NCI-H146 treated with DMSO at 0.1 percent for 48 hours (cell line): ENCODE data around the gene ESM1.

Experiments used
- DNase-seq: peaks from one replicate; lab custom pipeline; 2025; ENCODE audit not compliant: unreplicated experiment; lab: John Stamatoyannopoulos, UW

ESM1 gene

DNA sequence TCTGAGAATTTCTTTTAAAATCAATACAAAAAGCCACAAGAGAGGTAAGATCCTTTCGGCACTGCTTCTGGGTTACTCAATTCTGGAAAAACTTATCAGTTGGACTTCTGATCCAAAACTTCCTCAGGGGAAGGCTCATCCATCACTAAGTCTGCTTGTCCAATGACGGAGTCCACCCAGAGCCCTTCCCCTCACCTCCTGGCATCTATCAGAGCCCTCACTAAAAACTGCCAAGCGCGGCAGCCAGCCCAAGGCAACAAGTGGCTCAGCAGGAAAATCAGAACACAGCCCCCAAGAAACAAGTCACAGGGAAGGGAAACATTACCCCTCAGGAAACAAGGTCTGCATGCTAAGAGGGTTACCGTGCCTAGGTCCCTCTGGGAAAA is 869 bp upstream of the ESM1 start:
- DNase-seq = no peak

DNA sequence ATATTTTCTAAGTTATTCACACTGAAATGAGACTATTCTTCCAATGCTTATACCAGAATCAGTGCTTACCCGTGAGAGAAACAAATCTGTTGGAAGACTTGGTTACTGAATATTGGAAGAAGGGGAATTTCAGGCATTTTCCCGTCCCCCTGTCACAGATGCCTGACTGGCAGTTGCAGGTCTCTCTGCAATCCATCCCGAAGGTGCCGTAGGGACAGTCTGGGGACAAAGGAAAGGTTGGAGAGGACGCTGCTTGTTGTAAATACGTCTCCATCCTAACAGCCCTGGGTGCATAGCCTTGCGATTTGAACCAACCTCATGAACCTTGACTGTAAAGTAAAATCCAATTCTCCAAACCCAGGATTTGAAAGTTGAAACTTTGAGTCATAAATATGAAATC is 3.5 kb downstream of the ESM1 start:
- no peak for DNase-seq

DNA sequence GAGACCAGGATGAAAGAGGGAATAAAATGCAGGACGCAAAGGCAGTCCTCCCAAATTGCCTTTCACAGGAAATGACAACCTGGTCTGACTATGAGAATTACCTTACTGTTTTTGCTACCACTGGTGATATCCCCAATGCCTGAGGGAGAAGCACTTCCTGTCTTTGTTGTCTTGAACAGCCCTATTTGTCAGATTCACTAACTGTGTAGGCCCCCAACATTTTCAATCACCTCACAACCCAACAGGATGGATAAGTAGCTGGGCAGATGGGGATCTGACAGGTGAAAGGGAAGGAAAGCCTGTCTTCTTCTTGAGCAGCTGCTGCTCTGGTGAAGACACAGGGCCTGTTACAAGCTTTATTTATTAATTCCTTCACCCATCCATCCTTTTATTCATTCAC is 9.7 kb downstream of the ESM1 start:
- DNase-seq = no peak

DNA sequence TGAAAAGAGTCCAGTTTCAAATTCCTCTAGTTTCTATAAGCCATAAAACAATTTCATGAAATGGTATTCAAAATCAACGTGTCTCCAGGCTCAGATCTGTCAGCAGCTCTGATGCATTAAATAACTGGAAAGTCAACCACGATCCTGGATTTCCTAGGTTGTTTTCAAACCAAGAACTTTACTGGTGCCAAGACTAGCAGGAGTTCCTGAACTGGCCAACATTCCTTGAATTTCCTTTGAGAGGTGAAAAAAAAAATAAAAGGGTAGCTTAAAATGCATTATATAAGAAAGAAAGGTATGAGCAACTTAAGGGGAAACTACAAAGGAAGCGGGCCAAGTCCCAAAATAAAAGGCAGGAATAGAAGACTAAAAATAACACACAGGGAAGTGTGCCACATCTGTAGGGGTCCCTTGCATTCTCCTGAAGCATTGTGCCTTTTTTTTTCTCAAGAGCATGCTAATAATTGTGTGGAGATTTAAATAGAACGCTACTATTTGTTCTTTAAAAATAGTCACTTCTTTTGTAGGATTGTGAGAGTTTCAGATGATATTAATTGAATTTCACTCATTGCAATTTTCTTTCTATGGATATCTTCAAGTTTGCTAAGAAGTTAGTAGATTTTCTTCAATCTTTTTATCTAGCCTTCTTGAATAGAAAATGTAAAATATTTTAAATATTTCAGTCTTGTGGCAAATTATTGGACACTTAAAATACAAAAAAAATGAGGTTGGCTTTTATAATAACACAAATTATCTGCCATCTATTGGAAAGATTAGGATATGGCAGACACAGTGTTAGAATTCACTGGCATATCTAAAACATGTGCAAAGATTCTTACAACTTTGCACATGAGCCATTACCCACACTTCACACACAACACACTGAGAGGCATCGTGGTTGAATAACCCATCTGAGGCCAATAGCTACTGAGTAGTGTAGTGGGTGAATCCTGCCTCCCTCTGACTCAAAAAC is 15.3 kb downstream of the ESM1 start:
- no peak for DNase-seq

DNA sequence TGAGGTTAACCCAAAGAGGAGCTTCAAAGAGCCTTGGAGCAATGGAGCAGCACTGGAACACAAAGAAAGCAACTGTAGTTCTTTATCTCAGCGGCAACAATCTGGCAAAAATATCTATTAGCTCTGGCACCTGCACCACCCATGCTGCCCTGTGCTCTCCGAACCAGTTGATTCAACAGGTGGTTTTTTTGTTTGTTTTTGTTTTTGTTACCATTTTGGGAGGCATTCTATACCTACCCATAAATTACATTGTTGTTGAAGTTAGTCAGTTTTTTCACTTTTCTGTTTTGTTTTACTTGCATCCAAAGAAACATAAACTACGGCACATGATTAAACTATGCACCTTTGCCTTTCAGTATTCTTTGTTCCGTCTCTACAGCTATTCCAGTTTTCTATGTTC is 16.2 kb downstream of the ESM1 start:
- no peak for DNase-seq

DNA sequence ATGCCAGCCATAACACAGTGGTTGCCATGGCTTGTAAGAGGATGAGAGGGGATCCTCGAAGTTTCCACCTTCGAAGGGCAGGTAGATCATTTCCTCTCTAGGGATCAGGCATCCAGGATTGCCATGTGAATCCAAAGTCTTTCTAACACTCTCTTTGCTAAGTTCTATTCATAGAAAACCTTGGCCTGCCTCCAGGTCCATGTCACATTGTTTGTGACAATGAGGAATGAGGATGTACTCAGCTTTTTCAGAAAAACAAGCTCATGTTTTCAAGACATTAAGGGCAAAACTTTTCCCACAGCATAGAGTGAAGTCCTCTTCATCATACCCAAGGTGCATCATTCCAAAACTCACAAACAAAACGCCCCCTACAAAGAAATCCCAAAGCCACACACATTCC is 19.6 kb downstream of the ESM1 start:
- no peak for DNase-seq

DNA sequence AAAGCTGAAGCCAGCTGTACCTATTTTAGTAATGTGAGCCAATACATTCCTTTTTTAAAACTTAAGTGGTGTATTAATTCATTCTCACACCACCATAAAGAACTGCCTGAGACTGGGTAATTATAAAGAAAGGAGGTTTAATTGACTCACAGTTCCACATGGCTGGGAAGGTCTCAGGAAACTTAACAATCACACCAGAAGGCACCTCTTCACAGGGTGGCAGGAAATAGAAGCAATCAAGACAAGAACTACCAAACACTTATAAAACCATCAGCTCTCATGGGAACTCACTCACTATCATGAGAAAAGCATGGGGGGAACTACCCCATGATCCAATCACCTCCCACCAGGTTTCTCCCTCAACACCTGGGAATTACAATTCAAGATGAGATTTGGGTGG is 21.0 kb downstream of the ESM1 start:
- no peak for DNase-seq

DNA sequence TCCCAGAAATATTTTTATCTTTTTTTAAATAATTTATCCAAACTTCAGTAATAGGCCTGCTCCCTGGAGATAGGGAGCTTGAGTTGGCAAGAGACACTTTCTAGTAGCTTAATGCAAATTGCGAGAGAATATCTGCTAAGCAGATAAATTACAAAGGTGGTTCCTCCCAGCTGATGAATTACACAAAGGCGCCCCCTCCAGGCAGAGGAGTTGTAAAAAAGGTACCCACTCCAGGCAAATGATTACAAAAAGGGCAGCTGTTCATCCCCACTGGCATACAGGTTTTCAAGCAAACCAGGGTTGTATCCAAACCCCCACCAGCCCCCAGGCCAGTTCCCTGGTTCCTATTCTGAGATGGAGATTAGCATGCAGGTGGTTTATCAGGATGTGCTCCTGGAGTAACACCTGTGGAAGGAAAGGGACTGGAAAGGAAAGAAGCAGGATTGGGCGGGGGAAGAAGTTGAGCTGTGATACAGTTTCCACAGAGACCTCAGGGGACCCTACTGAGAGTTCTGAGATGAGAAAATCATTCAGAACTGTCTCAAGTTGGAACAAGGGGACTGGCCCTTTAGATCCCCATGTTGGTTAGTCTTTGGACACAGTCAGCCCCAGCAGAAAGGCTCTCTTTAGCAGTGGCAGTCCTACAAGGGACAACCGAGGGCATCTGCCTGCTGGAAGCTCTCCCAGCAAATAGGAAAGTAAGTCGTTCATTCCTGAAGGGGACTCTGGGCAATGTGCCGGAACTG is 25.5 kb downstream of the ESM1 start:
- DNase-seq = no peak

DNA sequence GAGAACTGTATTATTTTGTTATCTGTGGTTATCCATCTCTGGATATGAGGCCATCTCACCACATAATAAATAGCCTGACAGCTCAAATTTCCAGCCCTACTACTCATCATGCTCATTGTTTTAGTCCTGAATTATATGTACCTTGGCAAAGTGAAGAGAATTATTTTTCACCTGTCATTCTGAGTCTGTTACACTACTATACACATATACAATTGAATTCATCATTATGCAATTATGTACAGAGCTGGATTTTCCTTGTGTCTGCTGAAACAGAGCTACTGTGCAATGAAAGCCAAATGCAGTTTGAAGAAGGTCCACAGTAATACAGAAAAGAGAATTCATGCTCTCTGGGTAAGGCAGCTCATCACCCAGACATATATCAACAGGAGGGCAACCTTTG is 28.5 kb downstream of the ESM1 start:
- no peak for DNase-seq

DNA sequence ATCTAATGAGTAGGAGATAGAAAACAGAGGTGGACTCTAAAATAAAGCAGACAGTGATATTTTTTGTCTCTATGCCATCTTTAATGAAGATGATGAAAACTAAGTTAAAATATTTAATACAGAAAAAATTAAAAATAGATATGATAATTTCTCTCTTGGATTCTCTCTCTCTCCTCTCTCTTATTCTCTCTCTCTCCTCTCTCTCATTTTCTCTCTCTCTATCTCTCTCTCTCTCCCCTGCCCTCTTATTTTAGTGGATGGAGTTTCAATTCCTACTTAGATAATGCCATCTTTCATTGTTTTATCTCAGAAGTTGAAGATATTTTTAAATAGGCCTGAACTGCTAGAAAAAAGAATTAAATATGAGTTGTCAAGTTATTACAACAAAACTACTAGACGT is 38.2 kb downstream of the ESM1 start:
- DNase-seq = no peak

DNA sequence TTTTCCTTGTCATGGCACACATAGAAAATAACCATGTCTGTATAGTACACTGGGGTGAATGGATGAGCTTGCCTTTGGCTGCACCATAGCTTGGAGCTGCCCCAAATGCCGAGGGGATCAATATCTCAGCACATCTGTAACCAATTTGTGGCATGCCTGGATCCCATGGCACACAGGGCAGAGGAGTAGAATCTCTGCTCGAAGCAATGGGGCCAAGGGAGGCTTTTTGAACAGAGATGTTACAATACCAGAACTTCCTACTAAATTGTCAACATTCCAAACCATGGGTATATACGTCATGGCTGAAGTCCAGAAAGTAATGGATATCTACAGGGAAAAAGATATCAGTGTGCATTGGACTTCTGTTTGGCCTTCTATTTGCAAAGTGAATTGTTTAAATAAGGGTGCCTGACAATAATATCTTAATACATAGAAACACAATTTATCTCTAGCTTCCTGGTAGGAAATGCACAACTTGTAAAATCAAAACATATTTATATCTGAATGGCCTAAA is 39.0 kb downstream of the ESM1 start:
- DNase-seq = no peak

DNA sequence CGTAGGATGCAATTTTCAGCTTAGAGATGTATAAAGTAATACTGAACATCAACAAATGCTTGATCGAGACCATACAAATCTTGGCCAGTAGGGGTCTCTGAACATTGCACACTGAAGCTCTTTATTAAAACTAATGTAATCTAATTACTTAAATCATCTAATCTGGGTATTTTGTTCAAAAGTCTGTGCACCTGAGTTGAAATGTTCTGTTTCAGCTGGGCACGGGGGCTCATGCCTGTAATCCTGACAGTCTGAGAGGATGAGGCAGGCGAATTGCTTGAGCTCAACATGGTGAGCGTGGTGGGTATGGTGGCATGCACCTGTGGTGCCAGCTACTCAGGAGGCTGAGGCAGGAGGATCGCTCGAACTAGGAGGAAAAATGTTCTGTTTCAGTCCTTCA is 41.0 kb downstream of the ESM1 start:
- DNase-seq = no peak

DNA sequence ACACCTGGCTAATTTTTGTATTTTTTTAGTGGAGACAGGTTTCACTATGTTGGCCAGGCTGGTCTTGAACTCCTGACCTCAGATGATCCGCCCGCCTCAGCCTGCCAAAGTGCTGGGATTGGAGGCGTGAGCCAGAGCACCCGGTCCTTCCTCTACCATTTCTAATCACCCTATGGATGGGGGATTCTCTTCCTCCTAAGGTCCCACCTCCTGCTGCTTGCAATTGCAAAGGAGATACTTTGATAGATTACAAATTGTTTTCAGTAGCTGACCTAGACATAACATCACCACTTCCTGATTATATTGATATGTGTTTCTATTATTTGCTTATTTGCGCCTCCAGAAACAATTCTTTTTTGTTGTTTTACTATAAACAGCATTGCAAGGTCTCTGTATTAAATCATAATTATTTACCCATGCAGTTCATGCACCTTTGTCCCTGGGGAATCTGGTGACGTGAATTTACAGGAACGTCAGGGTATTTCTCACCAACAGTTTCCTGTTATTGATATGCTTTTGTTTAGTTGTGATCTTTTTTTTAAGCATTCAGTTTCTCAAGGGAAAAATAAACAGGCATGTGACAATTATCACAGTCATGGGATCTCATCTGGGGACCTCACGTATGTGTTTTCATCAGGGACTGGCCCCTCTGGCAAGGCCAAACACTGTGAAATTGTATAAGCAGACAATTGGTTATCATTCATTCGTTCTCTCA is 43.2 kb downstream of the ESM1 start:
- DNase-seq = no peak

DNA sequence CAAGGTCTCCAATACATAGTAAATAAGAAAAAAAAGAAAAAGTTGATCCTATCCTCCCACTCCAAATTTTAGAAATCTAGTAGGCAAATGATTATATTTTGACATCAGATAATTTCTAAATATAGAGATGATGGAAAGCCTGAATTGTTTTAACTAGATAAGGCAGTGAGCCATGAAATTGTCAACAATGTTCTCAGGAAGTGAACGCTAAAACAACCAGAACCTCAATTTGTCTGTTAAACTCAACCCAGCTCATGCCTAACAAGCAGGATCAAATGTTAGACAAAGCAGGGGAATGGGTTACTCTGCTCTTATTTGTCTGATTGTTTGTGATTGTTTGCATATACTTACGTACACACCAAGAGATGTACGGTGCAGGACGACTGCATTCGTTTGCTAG is 49.2 kb downstream of the ESM1 start:
- DNase-seq = no peak

DNA sequence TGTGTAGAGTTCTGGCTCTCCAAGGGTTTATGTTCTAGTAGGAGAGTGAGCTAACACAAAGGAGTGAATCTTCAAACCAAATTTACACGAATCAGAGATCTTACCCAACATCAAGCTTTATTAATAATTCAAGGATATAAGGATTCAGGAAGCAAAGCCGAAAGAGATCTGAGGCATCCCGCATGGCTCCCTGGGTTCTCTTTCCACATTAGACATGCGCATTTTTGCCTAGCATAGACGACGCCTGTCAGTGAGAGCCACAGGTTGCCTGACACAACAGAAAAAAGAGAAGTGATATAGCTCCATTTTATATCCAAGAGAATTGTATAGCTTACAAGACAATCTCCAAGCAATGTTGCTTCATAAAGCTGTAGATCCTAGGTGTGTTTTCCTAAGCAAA is 52.6 kb downstream of the ESM1 start:
- no peak for DNase-seq

DNA sequence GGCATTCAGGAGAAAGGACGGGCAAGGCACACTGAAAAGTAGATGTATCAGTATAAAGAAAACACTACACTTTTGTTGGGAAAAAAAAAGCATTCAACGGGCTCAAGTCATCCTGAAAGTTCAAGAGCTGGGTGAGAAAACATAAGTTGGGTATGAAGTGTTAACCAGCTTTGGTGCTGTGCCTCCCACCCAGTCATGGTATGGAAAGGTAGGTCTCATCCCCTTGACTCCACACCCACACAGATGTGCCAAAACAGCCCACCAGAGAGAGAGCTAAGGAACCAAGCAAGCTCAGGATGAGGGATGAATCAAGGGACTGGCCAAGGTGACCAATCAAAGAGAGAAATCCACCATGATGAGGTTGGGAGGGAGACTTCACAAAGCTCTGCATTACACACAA is 54.7 kb downstream of the ESM1 start:
- no peak for DNase-seq
